Measurements from ENCODE around the gene C8A. TPM values are rescaled to one million over a fixed set of nuclear protein-coding genes. Genes with fewer than 3 reads are reported as not detected.

Gene C8A
- total and polyA plus RNA-seq, 12 donors, result 0.09 TPM; not detected in 11

- 70 to 71% methylated on average over 1 of the region's 1 CpG for WGBS, 2 donors
- no peak for TF ChIP-seq CTCF (IDR thresholded peaks at IDR 0.05)
Measured at GRCh38 chr1:56948403-56949023, 93.9 kb downstream of the C8A start.

GRCh38 chr1:56952501-56952900 is 97.9 kb downstream of the C8A start:
- no peaks in the 10 kb centered on the region for H3K36me3 ChIP-seq
- ATAC-seq (no peak), DNase-seq (no peak)
- H3K4me3 ChIP-seq, result no peak overlapping the region
- no peak overlapping the region for H3K27ac ChIP-seq
- H3K27me3 ChIP-seq, result peaks cover 0 to 13% (median 0%) of the 10 kb centered on the region in 7 donors
- no peaks in the 10 kb centered on the region for H3K4me1 ChIP-seq
- 85 to 86% methylated on average over 8 of the region's 8 CpGs for WGBS, 2 donors
- intact Hi-C loops (cut with DNase I), result no loop called here
- no peaks in the 10 kb centered on the region for H3K9me3 ChIP-seq
- TF ChIP-seq CTCF (IDR thresholded peaks at IDR 0.05), result no peak

More at GRCh38 chr1:56948403-56949023, 93.9 kb downstream of the C8A start:
- Histone ChIP-seq H3K9me3 (no peaks in the 10 kb centered on the region), H3K27ac (no peak overlapping the region), H3K4me3 (no peak overlapping the region), H3K36me3 (no peaks in the 10 kb centered on the region), H3K27me3 (peaks cover 0 to 5% (median 0%) of the 10 kb centered on the region in 7 donors), H3K4me1 (no peaks in the 10 kb centered on the region)
- ATAC-seq, result no peak
- intact Hi-C loops (cut with DNase I), result no loop called here
- DNase-seq, result no peak

GRCh38 chr1:56953386-56953785 is 98.8 kb downstream of the C8A start:
- Histone ChIP-seq H3K27ac (no peak overlapping the region), H3K36me3 (no peaks in the 10 kb centered on the region), H3K27me3 (peaks cover 0 to 13% (median 0%) of the 10 kb centered on the region in 7 donors), H3K4me1 (no peaks in the 10 kb centered on the region), H3K4me3 (no peak overlapping the region), H3K9me3 (no peaks in the 10 kb centered on the region)
- no peak for ATAC-seq
- intact Hi-C loops (cut with DNase I), result no loop called here
- WGBS, 2 donors, result 46 to 47% methylated on average over 5 of the region's 5 CpGs
- DNase-seq, result no peak
- TF ChIP-seq CTCF (IDR thresholded peaks at IDR 0.05), result no peak

GRCh38 chr1:56954664-56955063 is 100.1 kb downstream of the C8A start:
- Histone ChIP-seq H3K4me1 (no peaks in the 10 kb centered on the region), H3K27ac (no peak overlapping the region), H3K36me3 (no peaks in the 10 kb centered on the region), H3K4me3 (no peak overlapping the region), H3K27me3 (peaks cover 0 to 13% (median 0%) of the 10 kb centered on the region in 7 donors), H3K9me3 (no peaks in the 10 kb centered on the region)
- WGBS, 2 donors, result 90 to 97% methylated on average over 1 of the region's 1 CpG
- DNase-seq, result no peak
- TF ChIP-seq CTCF (IDR thresholded peaks at IDR 0.05), result no peak
- ATAC-seq, result no peak
- intact Hi-C loops (cut with DNase I), result no loop called here

All from heart right ventricle (tissue), 16 donors.